Natural killer cell (primary cell): ENCODE results near the gene ABTB2. TPM values are rescaled to one million over a fixed set of nuclear protein-coding genes. Genes with fewer than 3 reads are reported as not detected.

ENCODE experiments used
- ATAC-seq, 3 donors: fragments of 150-1000 bp in 2 of 3; fragments of 200-7000 bp in 1 of 3; cut with Tn5 transposase; 1 replicate in 1 of 3; 2 replicates in 2 of 3; pipeline ENCODE4 v1.10.0; 2021; ENCODE audit warnings: mild to moderate bottlenecking in 2 of 3, moderate library complexity in 2 of 3
- DNase-seq, 2 donors: peaks; one replicate each; pipeline versions ENCODE4 v3.0.0 to v3.0.0-alpha.2; 2013 to 2021; ENCODE audit warnings: mixed read lengths in 1 of 2
- H3K27ac ChIP-seq: one replicate; pipeline ENCODE4 v1.5.1; 2013; ENCODE audit warnings: mild to moderate bottlenecking, low read length
- H3K27me3 ChIP-seq: one replicate; pipeline ENCODE4 v1.6.1; 2013; ENCODE audit warnings: low read length; ENCODE audit not compliant: control insufficient read depth, insufficient read depth
- H3K36me3 ChIP-seq: one replicate; pipeline ENCODE4 v1.6.1; 2013; ENCODE audit warnings: low read length; ENCODE audit not compliant: control insufficient read depth, insufficient read depth
- H3K4me1 ChIP-seq: one replicate; pipeline ENCODE4 v1.6.1; 2013; ENCODE audit warnings: low read length; ENCODE audit not compliant: control insufficient read depth, insufficient read depth
- H3K4me3 ChIP-seq: one replicate; pipeline ENCODE4 v1.5.1; 2013; ENCODE audit warnings: low read length
- H3K9me3 ChIP-seq: one replicate; pipeline ENCODE4 v1.6.1; 2013; ENCODE audit warnings: low read length; ENCODE audit not compliant: control insufficient read depth, insufficient read depth
- H3K27ac Mint-ChIP-seq, 2 donors: one replicate each; pipeline ENCODE4 v1.8.0; 2022; ENCODE audit warnings: mild to moderate bottlenecking in 2 of 2, mixed read lengths in 2 of 2, moderate library complexity in 1 of 2
- H3K27me3 Mint-ChIP-seq, 2 donors: one replicate each; pipeline ENCODE4 v1.8.0; 2022; ENCODE audit warnings: low read depth in 2 of 2, mixed read lengths in 2 of 2
- H3K36me3 Mint-ChIP-seq: one replicate; pipeline ENCODE4 v1.8.0; 2022; ENCODE audit warnings: mixed read lengths
- H3K4me1 Mint-ChIP-seq, 2 donors: one replicate each; pipeline ENCODE4 v1.8.0; 2022; ENCODE audit warnings: mixed read lengths in 2 of 2
- H3K4me3 Mint-ChIP-seq: one replicate; pipeline ENCODE4 v1.8.0; 2022; ENCODE audit warnings: mild to moderate bottlenecking, moderate library complexity, mixed read lengths
- H3K9me3 Mint-ChIP-seq, 2 donors: one replicate each; pipeline ENCODE4 v1.8.0; 2022; ENCODE audit warnings: mixed read lengths in 2 of 2
- WGBS: methylation state at CpG from one replicate; pipeline ENCODE4 v1.1.7; 2013; ENCODE audit warnings: missing lambda C conversion rate; ENCODE audit not compliant: insufficient coverage; 5-methylcytosine and 5-hydroxymethylcytosine counted together
- intact Hi-C: fragments of 100-400 bp; cut with micrococcal nuclease; formaldehyde crosslinking; loops from one replicate; pipeline ENCODE4 v1.14.2; 2022
- total RNA-seq, 4 donors: library from RNA; stranded (reverse); fragments of 120-200 nt in 1 of 4; gene quantifications; one replicate each; pipeline versions ENCODE4 v1.2.3 to v1.2.4, GENCODE V29; 2013 to 2022
- TF ChIP-seq, protein P1 (sequence below): fragments of 200-600 bp; IDR thresholded peaks from one replicate; pipeline ENCODE4 v1.8.0; 2022; ENCODE audit warnings: antibody characterized with exemption

The ABTB2 gene
- total RNA-seq, 3 donors from 2014 or later (not counting 1 experiment from before 2014, with no cell fraction given): 0.65 to 1.7 (median 1.1) TPM

DNA sequence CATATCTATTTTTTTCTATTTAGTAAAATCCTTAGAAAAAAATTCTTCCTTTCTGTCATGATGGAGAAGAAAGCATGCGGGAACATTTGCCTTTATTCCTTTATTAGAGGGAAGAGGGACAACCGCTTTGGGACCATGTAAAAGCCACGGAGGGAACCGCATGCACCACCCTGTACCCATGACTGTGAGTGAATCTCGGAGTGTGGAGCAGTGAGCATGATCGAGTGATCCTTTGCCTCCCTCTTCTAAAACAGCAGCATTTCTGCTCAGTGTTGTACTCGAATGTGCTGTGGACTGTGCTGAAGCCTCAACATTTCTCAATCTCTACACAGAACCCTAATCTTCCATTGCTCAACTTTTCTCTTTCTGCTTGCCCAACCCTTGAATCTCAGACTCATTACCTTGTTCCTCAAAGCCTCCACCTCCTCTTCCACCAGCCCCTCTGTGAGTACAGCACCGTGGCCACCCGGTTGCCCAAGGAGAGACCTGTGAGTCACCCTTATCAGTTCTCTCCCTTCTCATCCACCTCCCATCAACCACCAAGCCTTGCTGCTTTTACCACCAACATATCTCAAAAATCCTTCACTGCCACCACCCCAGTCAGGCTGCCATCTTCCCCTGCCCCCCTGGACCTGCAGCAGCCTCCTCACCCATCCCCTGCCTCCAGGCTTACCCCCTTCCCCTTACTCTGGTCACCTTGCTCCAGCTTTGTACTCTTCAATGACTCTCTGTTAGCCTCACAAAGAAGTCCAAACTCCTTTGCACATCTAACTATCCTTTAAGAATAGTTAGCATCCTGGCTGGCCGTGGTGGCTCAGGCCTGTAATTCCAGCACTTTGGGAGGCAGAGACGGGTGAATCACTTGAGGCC, 149.3 kb downstream of the ABTB2 start:
- Mint-ChIP-seq H3K36me3 (no peaks in the 10 kb centered on the region), H3K27ac (no peak overlapping the region), H3K4me3 (no peak overlapping the region), H3K9me3 (no peaks in the 10 kb centered on the region), H3K4me1 (peaks cover 2 to 5% of the 10 kb centered on the region in 2 donors), H3K27me3 (no peaks in the 10 kb centered on the region)
- ATAC-seq (peak in 2 of 3 donors; percentile 24 to 73), DNase-seq (no peak)
- 86% methylated on average over 11 of the region's 11 CpGs for WGBS
- H3K4me1 ChIP-seq: peaks cover 1% of the 10 kb centered on the region
- H3K27me3 ChIP-seq: no peaks in the 10 kb centered on the region
- H3K27ac ChIP-seq: no peak overlapping the region
- H3K9me3 ChIP-seq: no peaks in the 10 kb centered on the region
- no peaks in the 10 kb centered on the region for H3K36me3 ChIP-seq
- no peak overlapping the region for H3K4me3 ChIP-seq
- TF ChIP-seq, protein P1, sequence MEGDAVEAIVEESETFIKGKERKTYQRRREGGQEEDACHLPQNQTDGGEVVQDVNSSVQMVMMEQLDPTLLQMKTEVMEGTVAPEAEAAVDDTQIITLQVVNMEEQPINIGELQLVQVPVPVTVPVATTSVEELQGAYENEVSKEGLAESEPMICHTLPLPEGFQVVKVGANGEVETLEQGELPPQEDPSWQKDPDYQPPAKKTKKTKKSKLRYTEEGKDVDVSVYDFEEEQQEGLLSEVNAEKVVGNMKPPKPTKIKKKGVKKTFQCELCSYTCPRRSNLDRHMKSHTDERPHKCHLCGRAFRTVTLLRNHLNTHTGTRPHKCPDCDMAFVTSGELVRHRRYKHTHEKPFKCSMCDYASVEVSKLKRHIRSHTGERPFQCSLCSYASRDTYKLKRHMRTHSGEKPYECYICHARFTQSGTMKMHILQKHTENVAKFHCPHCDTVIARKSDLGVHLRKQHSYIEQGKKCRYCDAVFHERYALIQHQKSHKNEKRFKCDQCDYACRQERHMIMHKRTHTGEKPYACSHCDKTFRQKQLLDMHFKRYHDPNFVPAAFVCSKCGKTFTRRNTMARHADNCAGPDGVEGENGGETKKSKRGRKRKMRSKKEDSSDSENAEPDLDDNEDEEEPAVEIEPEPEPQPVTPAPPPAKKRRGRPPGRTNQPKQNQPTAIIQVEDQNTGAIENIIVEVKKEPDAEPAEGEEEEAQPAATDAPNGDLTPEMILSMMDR: no peak
- intact Hi-C loops: no loop called here

GRCh38 chr11:34207487-34208180, 150.2 kb downstream of the ABTB2 start:
- intact Hi-C loops: no loop called here
- Histone ChIP-seq H3K4me3 (no peak overlapping the region), H3K27ac (no peak overlapping the region), H3K9me3 (no peaks in the 10 kb centered on the region), H3K36me3 (no peaks in the 10 kb centered on the region), H3K27me3 (no peaks in the 10 kb centered on the region), H3K4me1 (peaks cover 8% of the 10 kb centered on the region)
- Mint-ChIP-seq H3K4me3 (no peak overlapping the region), H3K36me3 (no peaks in the 10 kb centered on the region), H3K27ac (no peak overlapping the region), H3K27me3 (no peaks in the 10 kb centered on the region), H3K4me1 (peaks cover 6 to 9% of the 10 kb centered on the region in 2 donors), H3K9me3 (no peaks in the 10 kb centered on the region)
- no peak for ATAC-seq
- WGBS: 85% methylated on average over 4 of the region's 5 CpGs
- TF ChIP-seq, protein P1: no peak
- no peak for DNase-seq

GRCh38 chr11:34206407-34207300, 151.2 kb downstream of the ABTB2 start:
- no peaks in the 10 kb centered on the region for H3K9me3 Mint-ChIP-seq
- no peaks in the 10 kb centered on the region for H3K27me3 Mint-ChIP-seq

More at GRCh38 chr11:34206407-34207300, 151.2 kb downstream of the ABTB2 start:
- Mint-ChIP-seq H3K27ac (no peak overlapping the region), H3K36me3 (no peaks in the 10 kb centered on the region), H3K4me1 (peaks cover 6 to 9% of the 10 kb centered on the region in 2 donors), H3K4me3 (no peak overlapping the region)
- ATAC-seq: no peak
- intact Hi-C loops: no loop called here
- TF ChIP-seq, protein P1: no peak
- peaks cover 8% of the 10 kb centered on the region for H3K4me1 ChIP-seq
- WGBS: 74% methylated on average over 4 of the region's 6 CpGs
- H3K27me3 ChIP-seq: no peaks in the 10 kb centered on the region
- no peak overlapping the region for H3K4me3 ChIP-seq
- DNase-seq: no peak
- no peak overlapping the region for H3K27ac ChIP-seq
- no peaks in the 10 kb centered on the region for H3K36me3 ChIP-seq
- no peaks in the 10 kb centered on the region for H3K9me3 ChIP-seq
